Astrocyte of the spinal cord (primary cell): ENCODE measurements around the gene SH3BGRL2.

Source experiments
- DNase-seq: peaks from one replicate; pipeline ENCODE4 v3.0.0; 2011; ENCODE audit warnings: low read depth, low spot score
- H3K4me3 ChIP-seq: 2 replicates; pipeline ENCODE4 v1.5.1; 2011; ENCODE audit warnings: low read depth, mild to moderate bottlenecking, low read length, moderate library complexity
- CTCF ChIP-seq: IDR thresholded peaks from 2 replicates; pipeline ENCODE4 v1.5.1; 2012; ENCODE audit warnings: low read depth, mild to moderate bottlenecking, low read length, inconsistent platforms
- in situ Hi-C: cut with HindIII; loops from 2 replicates; pipeline ENCODE4 v1.10.0; 2017; ENCODE audit warnings: low sequenced_read_pairs

SH3BGRL2 gene

GRCh38 chr6:79704200-79704599, 73.1 kb downstream of the SH3BGRL2 start:
- DNase-seq: no peak
- no peak overlapping the region for H3K4me3 ChIP-seq
- in situ Hi-C loops: no loop called here
- no peak for TF ChIP-seq CTCF

DNA sequence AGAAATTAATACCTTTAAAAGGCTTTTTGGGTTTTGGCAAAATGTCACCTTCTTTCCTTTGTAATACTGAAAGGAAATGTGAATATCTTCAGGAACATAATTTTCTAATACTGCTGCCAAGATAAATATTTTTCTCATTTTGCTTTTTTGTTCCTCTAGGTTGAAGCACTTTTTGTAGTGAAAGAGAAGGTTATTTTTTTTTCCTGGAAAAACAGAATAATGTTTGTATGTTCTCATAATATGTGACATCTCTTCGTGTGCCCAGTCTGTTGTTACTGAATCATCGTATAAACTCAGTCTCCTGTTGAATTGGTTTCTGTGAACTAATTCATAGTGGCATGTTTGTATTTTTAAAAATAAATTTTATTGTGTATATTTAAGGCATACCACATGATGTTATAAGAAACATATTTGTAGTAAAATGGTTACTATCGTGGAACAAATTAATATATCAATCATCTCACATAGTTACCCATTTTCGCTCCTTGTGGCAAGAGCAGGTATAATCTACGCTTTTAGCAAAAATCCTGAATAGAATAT, 74.4 kb downstream of the SH3BGRL2 start:
- no peak overlapping the region for H3K4me3 ChIP-seq
- TF ChIP-seq CTCF: no peak
- DNase-seq: peak; percentile 15
- in situ Hi-C loops: no loop called here

GRCh38 chr6:79706527-79706926, 75.4 kb downstream of the SH3BGRL2 start:
- no peak overlapping the region for H3K4me3 ChIP-seq
- DNase-seq: no peak
- no peak for TF ChIP-seq CTCF
- in situ Hi-C loops: no loop called here

DNA sequence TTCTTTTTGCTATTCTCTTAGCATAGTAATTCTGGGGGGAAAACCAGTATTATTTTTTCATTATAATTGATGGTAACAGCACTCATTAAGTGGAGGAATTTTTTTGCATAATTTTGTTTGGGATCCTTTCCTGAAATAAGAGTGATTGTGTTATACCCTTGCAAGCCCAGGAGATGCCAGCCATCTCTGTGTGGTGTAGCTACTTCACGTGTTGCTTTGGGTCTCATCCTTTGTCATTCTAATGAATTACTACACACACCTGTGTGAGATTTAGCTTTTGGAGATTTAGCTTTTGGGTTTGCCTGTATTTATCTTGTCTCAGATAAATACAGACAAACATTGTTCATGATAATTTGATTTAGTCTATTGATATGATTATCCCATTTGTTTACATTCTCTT, 76.5 kb downstream of the SH3BGRL2 start:
- TF ChIP-seq CTCF: no peak
- no peak for DNase-seq
- no peak overlapping the region for H3K4me3 ChIP-seq
- in situ Hi-C loops: no loop called here

DNA sequence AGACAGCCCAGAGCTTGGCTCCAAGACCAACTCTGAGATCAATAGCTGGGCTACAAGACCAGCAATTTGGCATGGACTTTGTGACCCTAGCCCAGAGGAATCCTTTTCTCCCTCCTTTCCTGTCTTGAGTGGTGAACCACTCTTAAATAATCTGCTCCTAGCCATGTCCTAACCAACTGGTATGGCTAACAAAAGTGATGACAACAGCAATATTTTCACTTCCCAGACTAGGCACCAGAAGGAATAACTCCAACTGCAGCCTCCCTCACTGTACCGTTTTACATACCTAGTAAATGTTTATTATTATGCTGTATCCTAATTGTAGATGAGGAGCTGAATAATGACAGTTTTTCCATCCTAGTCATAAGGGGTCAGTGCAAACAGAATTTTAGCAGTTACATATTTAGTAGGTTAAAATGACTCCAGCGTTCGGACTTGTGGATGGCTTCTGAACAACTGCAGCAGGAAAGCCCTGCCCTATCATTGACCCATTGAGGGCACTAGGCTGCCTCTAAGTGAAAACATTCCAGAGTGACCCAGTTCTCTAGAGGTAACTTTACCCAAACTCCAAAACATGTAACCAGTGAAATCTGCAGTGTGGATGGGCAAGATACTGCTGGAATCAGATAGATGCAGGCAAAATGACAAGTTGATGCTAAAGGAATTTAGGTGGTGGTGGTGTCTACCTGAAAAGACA, 77.1 kb downstream of the SH3BGRL2 start:
- H3K4me3 ChIP-seq: no peak overlapping the region
- no peak for DNase-seq
- TF ChIP-seq CTCF: no peak
- in situ Hi-C loops: no loop called here

GRCh38 chr6:79710127-79710526, 79.0 kb downstream of the SH3BGRL2 start:
- no peak for TF ChIP-seq CTCF
- in situ Hi-C loops: no loop called here
- DNase-seq: no peak
- no peak overlapping the region for H3K4me3 ChIP-seq
